Measurements from ENCODE around the gene PTPA.
"Not testable (repeated sequence)": the region's sequence is repeated elsewhere in the genome, so short reads cannot be mapped to it uniquely, and the experiment has no call there.

PTPA gene

GRCh38 chr9:129177791-129178567 is 66.8 kb downstream of the PTPA start, which contains the start of gene IER5L:
IER5L (minus strand) TSS chr9:129178261; CDS start chr9:129178052, 209 bp downstream.
- DNase-seq (ENCODE audit: low spot score) = peak; percentile 96

- no peak for DNase-seq (ENCODE audit: low spot score)
Observed at GRCh38 chr9:129178568-129179382, 67.6 kb downstream of the PTPA start.

GRCh38 chr9:129181246-129181645 is 70.0 kb downstream of the PTPA start:
- DNase-seq (ENCODE audit: low spot score) = no peak

- no peak for DNase-seq (ENCODE audit: low spot score)
Observed at GRCh38 chr9:129182122-129182521, 70.9 kb downstream of the PTPA start.

- no peak for DNase-seq (ENCODE audit: low spot score)
Observed at GRCh38 chr9:129182625-129183494, 71.6 kb downstream of the PTPA start.

GRCh38 chr9:129183495-129184218 is 72.4 kb downstream of the PTPA start:
- no peak for DNase-seq (ENCODE audit: low spot score)

GRCh38 chr9:129184219-129184524 is 73.0 kb downstream of the PTPA start:
- no peak for DNase-seq (ENCODE audit: low spot score)

GRCh38 chr9:129184596-129185122 is 73.4 kb downstream of the PTPA start:
- DNase-seq (ENCODE audit: low spot score) = no peak

- DNase-seq (ENCODE audit: low spot score) = no peak
Observed at GRCh38 chr9:129185402-129185801, 74.2 kb downstream of the PTPA start.

- no peak for DNase-seq (ENCODE audit: low spot score)
Observed at GRCh38 chr9:129185991-129186390, 74.8 kb downstream of the PTPA start.

- no peak for DNase-seq (ENCODE audit: low spot score)
Observed at GRCh38 chr9:129187042-129187441, 75.8 kb downstream of the PTPA start.

GRCh38 chr9:129189971-129190370 is 78.8 kb downstream of the PTPA start:
- DNase-seq (ENCODE audit: low spot score) = not testable (repeated sequence)

GRCh38 chr9:129191234-129191633 is 80.0 kb downstream of the PTPA start:
- no peak for DNase-seq (ENCODE audit: low spot score)

GRCh38 chr9:129193655-129194054 is 82.4 kb downstream of the PTPA start:
- DNase-seq (ENCODE audit: low spot score) = no peak

GRCh38 chr9:129194221-129194620 is 83.0 kb downstream of the PTPA start:
- DNase-seq (ENCODE audit: low spot score) = no peak

- no peak for DNase-seq (ENCODE audit: low spot score)
Observed at GRCh38 chr9:129195606-129196005, 84.4 kb downstream of the PTPA start.

GRCh38 chr9:129197045-129197444 is 85.8 kb downstream of the PTPA start:
- DNase-seq (ENCODE audit: low spot score) = not testable (repeated sequence)

GRCh38 chr9:129197978-129198318 is 86.7 kb downstream of the PTPA start:
- DNase-seq (ENCODE audit: low spot score) = no peak
